Activated CD8-positive, alpha-beta memory T cell treated with anti-CD3 and anti-CD28 coated beads, Interleukin-2, amount 50 U/mL, for 48 hours (primary cell): ENCODE results near the gene AUP1.

Experiments used
- DNase-seq: peaks from one replicate; pipeline ENCODE4 v3.0.0-alpha.2; 2020

AUP1 gene

GRCh38 chr2:74534411-74534810, 4.9 kb upstream of the AUP1 start:
- DNase-seq, result no peak

GRCh38 chr2:74533464-74533863, 4.0 kb upstream of the AUP1 start:
- no peak for DNase-seq

GRCh38 chr2:74532222-74532621, 2.7 kb upstream of the AUP1 start:
- no peak for DNase-seq

DNA sequence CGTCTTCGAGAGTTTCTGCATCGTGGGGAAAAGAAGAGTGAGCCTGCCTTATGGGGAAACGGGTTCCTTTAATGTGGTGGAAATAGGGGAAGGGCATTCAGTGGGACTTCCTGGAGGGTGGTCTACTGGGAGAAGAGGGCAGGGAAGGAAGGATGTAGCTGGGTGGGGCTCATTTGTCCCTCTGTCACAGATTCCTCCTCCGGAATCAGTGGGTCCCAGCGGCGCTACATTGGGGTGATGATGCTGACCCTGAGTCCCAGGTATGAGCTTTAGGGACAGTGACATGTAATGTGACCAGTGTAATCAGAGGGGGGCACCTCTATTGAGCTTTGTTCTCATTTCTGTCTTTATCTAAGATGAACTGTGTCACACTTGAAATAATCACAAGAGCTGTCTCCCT, 2.2 kb upstream of the AUP1 start:
- DNase-seq, result no peak

- DNase-seq, result peak; percentile 72
Observed at GRCh38 chr2:74530239-74531187, 1.0 kb upstream of the AUP1 start.

- DNase-seq, result no peak
Observed at GRCh38 chr2:74528600-74529356, 728 bp downstream of the AUP1 start.

GRCh38 chr2:74527741-74528140, 1.8 kb downstream of the AUP1 start:
- DNase-seq, result no peak

- DNase-seq, result no peak
Observed at GRCh38 chr2:74526649-74527230, 2.8 kb downstream of the AUP1 start.

DNA sequence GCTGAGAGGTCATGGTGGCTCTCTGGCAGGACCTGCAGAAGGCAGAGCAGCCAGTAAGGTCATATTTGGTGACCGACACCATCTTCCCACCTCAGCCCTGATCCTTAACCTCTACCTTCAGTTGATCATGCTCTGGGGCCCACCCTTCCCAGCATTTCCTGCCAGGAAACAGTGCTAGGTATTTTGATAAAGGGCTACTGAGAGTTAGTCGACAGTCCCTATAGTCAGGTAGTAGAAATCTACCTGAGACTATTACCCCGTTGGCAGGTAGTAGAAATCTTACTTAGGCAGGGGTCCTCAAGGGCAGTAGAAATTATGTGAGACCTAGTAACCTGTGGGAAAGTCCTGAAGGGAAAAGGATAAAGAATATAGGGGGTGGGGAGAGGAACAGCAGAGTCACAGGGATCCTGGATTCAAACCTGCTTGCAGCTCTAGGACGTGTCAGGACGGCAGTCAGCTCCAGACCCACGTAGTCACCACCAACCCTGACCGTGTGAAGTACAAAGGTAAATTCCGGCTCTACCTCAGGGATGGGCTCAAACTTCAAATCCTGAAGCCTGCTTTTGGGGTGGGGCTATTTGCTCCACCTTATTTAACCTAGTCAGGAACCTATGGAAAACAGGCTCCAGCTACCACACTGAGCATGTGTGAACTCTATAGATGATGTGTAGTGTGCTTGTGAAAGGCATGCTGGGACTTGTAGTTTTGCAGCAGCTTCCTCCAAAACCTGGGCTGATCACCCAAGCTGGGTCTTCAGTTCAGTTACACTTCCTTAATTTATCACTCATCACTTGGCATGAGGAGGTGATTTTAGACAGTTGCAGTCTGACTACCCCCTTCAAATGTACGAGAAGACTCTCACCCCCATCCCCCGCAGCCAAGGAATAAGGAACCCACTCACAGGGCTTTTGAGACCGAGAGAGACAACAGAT, 3.5 kb downstream of the AUP1 start, which contains the start of gene DQX1:
DQX1 (minus strand) TSS at position 515 of the 932 bp plus-strand sequence; CDS start at position 13, 502 bp downstream.
- DNase-seq, result no peak

DNA sequence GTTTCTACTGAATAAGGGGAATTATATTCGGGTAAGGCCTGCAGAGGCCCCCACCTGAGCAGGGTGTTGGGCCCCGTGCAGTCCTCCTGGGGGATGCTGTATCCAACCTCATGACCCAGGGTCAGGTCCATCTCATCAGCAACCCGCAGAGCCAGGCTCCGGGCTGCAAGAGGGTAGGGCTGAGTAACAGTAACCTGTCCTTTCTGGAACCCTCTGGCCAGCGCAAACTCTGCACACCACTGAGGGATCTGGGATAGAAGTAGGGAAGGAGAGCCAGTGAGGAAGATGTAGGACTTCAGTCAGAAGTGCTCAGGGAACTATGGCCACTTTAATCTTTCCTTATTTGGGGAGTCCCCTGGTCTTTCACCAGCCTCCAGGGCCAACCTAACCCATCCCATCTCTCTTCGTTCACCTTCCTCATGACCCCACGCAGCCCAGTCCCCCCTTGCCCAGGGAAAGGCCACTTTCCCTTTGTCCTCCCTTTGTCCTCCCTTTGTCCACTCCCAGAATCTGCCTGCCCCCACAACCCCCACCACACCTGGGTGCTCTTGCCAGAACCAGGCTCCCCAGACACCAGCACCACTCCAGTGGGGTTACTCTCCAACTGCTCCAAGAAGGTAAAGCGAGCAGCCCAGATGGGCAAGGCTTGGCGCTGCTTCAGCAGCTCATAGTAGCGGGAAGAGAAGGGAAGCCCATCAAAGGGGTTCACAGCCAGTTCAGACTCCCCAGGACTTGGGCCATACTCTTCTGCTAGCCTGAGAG, 4.4 kb downstream of the AUP1 start:
- no peak for DNase-seq

DNA sequence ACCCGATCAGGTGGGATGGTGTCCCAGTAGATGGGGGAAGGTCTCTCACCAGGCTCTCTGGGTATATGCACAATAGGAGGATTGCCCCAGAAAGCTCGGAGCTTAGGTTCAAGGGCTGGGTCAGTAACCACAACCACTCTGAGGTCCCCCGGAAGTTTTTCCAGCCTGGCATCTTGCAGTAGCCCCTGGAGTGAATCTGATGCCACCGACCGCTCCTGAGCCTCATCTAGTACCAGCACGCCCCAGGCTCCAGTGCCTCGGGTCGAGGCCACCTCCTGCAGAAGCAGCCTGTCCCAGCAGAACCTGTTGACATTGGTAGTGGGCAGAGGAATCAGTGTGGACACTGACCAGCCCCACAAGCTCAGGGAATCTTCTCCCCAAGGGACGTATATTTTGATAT, 5.5 kb downstream of the AUP1 start:
- DNase-seq, result no peak

- no peak for DNase-seq
Observed at GRCh38 chr2:74522516-74522915, 7.0 kb downstream of the AUP1 start.

DNA sequence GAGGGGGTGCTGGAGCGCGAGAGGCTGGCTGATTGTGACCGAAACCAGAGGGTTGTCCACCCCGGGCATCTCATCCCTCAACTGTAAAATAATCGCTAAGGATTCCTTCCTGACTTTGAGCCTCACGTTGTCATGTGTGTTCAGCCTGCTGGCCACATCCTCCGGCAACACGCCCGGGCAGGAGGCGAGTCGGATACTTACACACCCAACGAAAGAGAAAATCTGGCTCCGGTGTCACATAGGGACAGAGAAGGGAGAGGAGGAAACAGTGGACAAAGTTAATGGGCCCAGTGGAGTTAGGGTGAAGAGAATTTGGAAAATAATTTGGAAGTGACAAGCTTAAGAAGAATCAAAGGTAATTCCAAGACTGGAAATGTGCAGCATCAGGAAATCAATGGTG, 12.9 kb downstream of the AUP1 start:
- no peak for DNase-seq

- DNase-seq, result peak; percentile 85
Observed at GRCh38 chr2:74515981-74516633, 13.4 kb downstream of the AUP1 start.

DNA sequence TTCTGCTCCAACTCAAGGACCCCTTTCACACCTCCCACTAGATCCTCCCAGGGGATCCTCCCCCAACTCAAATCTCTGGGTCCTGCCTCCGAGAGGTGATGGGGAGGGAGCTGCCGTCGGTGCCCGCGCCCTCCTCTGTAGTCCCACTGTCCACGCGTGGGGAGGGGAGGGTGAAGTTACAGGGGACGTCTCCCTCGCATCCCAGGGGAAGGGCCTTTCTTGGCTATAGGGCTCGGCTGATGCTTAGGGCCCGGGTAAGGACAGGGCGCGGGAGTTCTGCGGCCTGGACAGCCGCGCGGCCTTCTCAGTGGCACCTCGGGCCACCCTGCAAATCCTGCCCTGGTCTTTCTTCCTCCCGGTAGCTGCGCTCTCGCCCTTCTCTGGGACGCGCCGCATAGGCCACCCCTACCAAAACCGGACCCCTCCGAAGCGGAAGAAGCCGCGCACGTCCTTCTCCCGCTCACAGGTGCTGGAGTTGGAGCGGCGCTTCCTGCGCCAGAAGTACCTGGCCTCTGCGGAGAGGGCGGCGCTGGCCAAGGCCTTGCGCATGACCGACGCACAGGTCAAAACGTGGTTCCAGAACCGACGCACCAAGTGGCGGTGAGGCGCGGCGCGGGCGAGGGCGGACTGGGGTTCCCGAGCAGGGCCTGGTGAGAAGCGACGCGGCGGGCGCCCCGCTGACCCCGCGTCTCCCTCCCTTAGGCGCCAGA, 14.1 kb downstream of the AUP1 start:
- DNase-seq, result no peak

DNA sequence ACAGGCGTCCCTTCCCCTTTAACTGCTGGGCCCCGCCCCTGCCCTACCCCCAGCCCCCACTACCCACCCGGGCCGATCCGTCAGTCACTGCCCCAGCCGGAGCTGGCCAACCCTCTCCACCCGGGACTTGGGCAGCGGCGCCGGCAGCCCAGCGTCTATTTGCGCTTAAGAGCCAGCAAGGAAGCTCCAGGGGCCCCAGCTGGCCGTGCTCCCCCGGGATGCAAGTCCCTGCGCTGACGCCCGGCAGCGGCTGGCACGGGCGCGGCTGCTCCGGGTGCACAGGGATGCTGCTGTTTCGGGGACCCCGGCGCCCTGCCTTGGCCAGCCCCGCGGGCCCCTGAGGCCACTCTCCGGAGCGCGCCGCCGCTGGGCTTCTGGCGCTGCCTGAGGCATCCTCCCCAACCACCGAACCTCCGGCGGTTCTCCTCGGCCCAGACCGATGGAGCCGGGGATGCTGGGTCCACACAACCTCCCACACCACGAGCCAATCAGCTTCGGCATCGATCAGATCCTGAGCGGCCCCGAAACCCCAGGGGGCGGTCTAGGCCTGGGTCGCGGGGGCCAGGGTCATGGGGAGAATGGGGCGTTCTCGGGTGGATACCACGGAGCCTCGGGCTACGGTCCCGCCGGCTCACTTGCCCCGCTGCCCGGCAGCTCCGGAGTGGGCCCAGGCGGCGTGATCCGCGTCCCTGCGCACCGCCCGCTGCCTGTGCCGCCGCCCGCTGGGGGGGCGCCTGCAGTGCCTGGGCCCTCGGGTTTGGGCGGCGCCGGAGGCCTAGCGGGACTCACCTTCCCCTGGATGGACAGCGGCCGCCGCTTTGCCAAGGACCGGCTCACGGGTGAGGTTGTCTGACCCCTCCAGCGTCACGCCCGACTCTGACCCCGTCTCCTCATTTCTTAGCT, 14.9 kb downstream of the AUP1 start, which contains the start of gene TLX2:
TLX2 (plus strand) TSS at position 83 of the 903 bp plus-strand sequence; CDS start at position 440, 357 bp downstream.
- no peak for DNase-seq

GRCh38 chr2:74513605-74514367, 15.7 kb downstream of the AUP1 start:
- peak; percentile 66 for DNase-seq
